AML-193 (cell line): ENCODE results near the gene MDFIC.

Source experiments
- DNase-seq, 2 experiments: peaks; one replicate each; lab custom pipeline; 2025; lab: John Stamatoyannopoulos, UW

The MDFIC gene

DNA sequence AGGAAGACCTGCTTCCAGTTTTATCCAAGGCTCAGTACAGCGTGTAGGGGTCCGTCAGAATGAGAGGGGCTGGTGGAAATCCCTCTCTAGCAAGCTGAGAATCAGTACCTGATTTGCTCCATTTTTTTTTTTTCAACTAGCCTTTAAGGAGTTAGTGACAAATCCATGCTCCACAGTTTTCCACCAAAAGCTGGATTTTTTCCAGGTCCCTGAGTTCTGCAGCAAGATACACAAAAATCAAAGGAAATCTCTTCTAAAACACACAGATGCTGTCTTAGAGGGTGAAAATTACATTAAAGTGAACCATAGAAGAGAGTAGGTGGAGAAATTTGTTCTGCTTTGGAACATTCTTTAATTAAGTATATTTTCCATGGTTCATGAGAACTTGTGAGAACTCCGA, 30.4 kb downstream of the MDFIC start:
- DNase-seq: no peak

DNA sequence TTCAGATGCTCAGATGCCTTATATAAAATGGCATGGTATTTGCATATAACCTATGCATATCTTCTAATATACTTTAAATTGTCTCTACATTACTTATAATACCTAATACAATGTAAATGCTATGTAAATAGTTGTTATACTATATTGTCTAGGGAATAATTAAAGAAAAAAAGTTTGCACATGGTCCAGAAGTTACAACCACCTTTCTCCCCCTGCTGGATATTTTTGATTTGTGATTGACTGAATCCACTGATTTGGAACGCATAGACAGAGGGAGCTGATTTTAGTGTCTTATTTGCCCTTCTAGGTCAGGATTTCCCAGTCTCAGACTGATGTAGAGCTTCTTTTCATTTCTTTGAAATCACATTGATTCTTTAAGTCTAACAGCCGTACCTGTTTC, 31.8 kb downstream of the MDFIC start:
- no peak for DNase-seq

DNA sequence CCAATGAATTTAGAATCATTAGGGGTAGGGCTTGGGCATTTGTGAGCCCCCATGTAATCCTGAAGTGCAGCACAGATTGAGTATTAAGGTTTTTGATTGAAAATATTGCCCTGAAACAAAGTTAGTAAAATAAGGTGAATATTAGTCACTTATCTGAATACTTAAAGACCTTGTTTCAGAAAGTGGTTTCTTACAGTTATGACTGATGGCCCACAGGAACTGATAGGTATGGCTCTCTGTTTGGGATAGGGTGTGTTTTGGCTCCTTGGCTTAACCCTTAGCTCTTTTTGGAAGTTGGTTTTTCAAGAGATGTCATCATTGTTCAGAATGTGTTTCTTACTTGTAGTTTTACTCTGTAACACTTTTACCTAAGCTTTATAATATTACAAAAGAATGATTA, 34.8 kb downstream of the MDFIC start:
- DNase-seq: no peak

DNA sequence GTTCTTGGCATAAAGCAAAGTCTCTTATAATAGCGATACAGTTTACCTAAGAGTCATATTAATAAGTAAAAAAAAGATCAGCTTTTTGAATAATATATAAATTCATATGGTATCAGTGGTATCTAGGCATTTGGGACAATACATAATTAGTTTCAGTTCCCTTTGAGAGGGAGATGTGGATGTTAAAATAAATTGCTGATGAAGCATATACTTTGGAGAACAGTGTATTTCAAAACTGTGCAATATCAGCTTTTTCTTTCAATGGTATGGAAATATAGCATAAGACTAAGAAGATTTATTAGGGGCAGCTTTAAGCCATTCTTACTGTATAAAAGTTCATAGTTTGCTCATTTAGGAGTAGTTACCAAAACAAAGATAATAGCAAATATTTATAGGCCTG, 35.5 kb downstream of the MDFIC start:
- no peak for DNase-seq

DNA sequence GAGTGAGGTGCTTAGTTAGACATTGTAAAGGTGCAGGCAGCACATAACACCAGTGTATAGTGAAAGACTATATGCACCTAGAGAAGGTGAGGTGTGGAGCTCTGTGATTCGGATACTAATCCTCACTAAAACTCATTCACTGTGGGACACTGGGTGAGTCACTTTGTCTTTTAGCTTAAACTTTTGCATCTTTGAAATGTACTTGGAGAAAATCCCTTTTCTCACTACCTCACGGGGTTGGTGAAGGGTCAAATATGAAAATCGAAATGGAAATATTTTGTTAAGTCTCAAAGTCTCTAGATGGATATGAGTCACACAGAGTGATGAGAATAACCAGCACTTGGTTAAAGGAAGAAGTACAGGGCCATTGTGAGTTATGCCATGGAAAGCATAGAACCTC, 38.0 kb downstream of the MDFIC start:
- no peak for DNase-seq

DNA sequence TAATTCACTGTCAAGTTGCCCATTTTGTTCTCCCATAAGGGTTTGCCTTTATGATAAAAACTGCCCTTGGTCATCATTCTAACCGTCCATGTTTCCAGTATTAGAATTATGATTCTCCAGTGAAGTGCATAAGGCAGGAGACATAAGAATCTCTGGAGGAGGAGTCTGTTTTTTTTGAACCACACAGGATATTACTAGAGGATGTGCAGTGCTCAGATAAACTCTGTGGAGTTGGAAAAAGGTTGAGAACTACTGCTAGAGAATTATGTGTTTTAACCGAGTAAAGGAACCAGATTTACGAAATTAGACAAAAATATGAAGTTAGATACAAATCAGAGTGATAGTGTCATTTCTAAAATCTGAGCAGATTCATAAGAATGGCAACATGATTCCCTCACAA, 40.5 kb downstream of the MDFIC start:
- DNase-seq: no peak

DNA sequence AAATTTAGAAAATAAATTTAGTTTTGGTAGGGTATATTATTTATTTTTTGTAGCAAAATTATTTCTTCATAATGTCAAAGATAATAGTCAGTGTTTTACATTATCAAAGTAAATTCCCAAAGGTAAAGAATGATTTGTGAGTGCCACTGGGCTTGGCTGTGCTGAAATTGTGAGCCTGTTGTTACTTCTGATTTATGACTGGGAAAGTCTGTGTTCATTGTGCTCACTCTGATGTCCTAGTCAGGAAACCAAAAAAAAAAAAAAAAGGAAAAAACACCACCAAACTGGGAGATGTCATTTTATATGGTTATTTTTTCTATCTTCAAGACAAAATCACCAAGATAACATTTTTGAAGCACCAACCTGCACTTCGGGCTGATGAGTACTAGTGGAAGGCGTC, 44.3 kb downstream of the MDFIC start:
- no peak for DNase-seq

DNA sequence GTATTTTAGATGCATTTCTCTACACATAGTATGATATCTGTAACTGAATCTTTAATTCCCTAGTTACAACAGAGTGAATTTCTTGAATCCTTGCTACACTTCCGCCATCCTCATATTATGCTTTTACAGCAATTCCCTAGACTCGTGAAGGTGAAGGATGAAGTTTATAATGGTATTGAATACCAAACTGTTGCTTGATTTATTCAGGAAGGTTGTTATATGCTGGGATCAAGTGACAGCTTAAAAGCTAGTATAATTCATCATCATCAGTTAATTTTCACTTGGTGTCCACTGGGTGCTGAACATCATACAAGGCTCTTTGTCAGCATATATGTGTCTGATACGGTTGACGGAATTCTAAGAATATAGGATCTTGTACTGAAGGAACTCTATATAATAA, 47.2 kb downstream of the MDFIC start:
- DNase-seq: no peak

DNA sequence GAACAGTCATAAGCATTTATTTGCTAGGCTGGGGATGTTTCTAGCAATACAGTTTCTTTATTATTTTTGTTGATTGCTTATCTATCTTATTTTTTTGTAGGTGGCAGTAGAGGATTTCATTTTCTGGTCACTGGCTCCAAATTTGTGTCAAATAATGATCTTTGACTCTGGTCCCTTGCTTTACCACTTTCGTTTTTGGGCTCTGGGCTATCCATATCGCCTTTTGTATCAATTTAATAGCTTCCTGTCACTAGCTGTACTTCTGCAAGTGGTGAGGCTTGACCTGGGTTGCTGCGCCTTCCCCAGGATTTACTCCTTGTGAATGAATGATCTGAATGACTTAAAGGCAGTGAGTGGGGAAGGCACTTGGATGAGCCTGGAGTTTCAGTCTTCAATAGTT, 48.4 kb downstream of the MDFIC start:
- no peak for DNase-seq

DNA sequence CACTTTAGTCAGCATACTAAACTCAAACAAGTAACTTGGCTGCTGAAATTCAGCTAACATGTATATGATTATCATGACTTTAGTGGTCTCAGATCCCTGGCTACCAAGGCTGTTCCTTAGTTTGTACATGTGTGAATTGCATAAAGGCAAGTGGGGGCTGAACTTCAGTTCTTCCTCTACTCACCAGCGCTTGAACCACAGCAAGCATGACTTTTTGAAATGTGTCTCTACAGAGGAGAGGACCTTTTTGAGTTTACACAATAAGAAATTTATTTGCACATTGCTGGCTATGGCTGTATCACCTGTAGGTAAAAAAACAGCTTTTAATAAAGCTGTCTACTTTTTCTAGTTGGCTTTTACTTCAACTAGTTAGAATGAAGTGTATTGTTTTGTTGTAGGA, 48.8 kb downstream of the MDFIC start:
- no peak for DNase-seq

DNA sequence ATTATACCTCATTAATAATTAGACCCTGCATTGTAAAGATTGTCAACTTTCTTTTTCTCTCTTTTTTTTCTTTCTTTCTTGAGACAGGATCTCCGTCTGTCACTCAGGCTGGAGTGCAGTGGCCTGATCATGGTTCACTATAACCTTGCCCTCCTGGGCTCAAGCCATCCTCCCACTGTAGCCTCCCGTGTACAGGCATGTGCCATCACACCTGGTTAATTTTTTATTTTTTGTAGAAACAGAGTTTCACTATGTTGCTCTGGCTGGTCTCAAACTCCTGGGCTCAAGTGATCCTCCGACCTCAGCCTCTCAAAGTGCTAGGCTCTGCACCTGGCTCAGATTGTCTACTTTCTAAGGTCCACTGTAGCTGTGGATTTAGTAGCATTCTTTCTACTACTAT, 50.7 kb downstream of the MDFIC start:
- no peak for DNase-seq

DNA sequence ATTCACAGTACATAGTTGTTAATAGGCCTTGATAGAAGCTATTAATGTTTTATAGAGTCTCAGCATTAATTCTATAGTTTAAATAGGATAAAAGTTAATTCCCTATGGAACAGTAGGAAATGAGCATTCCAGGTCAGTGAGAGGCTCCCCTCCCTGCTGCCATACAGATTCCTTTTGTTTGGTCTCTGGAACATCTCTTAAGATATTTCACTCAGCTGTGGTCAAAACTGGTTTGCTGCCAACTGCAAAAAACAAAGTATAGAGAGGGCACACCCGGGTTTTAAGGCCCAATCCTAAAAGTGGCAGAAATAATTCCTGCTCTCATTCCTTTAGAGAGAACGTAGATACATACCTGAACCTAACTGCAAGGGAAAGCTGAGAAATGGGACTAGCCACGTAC, 51.3 kb downstream of the MDFIC start:
- no peak for DNase-seq

DNA sequence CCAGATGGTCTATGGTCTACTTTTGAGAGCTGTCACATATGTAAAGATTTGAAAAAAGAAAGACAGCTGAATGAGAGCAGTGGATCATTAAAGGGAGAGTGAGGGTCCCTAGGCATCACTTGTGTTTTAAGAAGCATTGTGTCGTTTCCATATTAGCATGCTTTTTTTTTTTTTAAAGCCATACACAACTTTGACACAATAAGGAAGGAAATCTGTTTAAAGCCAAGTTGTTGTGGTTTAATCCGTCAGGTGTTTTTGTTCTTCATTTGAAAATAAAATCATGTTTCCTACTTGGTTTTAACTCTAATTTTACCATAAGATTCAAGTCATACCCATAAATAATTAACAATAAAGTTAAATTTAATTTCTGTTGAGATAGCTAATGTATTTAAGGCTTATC, 53.5 kb downstream of the MDFIC start:
- no peak for DNase-seq

DNA sequence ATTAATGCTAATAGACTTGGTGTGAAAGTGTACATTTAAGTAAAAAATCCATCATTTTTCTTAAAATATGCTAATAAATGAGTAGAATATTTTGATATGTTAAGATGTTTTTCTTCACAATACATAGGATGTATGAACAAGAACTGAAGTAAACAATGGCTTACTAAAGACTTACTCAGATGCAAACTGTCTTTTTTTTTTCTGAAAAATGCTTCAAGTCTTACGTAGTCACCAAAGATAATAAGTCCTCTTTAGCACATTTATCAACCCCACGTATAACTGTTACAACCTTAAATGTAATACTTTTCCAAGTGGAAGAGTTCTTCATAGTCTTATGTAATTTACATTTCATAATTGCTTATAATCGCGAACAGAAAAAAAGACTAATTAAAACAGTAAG, 54.8 kb downstream of the MDFIC start:
- DNase-seq: no peak

DNA sequence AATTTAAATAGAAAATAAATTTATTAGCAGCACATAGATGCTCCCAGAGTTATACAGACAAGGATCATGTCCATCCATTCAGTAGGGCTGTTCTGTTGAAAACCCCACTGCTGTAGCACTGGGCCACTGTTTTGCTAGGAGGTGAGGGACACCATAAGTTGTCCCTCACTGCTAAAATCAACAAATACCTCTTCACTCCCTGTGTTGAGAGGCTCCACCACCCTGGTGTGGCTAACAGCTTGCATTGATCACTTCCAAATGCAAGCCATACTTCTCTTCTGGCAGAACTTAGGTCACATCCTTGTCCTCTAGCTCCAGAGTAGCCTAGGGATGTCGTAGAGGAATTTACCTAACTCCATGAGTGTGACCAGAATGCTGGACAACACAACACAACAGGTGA, 55.4 kb downstream of the MDFIC start:
- no peak for DNase-seq

DNA sequence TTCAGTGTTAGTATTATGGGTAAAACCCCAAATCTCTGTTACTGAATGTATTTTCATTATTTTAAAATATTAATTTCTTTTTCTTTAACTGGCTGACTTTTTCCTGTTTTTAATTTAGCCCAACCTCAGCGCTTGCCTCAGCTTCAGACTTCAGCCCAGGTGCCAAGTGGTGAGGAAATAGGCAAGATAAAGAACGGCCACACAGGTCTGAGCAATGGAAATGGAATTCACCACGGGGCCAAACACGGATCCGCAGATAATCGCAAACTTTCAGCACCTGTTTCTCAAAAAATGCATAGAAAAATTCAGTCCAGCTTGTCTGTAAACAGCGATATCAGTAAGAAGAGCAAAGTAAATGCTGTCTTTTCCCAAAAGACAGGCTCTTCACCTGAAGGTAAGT, 57.5 kb downstream of the MDFIC start:
- no peak for DNase-seq

DNA sequence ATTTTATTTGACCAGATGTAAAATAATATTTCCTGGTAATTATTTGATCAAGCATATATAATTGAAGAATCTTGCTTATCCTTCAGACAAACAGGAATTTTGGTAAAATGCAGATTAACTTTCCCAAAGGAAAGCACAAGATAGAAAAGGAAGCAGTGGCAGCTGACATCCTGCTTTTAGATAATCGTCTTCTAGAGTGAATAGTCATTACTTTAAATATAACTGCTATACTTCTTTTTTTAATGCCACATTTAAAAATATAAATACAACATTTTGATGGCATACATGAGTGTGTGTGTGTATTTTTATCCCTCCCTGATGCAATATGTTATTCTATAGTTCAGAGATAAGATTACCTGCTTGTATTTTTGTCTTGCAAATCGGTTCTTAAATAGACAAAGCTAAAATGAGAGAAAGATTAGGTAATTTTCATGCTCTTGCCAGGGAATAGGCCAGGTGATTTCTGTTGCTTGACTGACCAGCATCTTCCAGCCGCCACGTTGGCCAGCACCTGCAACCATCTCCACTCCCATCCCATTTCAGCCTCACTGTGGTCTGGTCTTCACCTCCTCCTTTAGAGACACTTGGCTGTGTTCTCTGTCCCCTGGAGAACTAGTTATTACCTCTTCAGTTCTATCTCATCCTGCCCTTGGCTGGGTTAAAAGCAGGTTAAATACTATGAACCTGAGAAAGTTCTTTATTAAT, 58.1 kb downstream of the MDFIC start:
- no peak for DNase-seq

DNA sequence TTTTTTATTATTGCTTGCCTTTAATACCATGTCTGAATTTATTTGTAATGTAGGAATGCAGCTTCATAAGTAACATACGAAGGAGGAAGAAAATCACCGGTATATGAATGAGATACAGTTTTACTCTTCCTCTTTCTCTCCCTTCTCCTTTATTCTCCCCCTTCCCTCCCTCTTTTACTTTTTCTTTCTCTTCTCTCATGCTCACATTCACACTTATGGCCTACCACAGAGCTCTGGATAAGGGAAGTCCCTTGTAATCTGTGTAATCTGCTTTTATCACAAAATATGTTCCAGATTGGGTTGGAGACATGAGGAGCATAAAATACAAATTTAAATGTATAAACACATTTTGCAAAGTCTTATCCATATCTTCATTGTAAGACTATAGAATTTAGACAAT, 59.4 kb downstream of the MDFIC start:
- no peak for DNase-seq

DNA sequence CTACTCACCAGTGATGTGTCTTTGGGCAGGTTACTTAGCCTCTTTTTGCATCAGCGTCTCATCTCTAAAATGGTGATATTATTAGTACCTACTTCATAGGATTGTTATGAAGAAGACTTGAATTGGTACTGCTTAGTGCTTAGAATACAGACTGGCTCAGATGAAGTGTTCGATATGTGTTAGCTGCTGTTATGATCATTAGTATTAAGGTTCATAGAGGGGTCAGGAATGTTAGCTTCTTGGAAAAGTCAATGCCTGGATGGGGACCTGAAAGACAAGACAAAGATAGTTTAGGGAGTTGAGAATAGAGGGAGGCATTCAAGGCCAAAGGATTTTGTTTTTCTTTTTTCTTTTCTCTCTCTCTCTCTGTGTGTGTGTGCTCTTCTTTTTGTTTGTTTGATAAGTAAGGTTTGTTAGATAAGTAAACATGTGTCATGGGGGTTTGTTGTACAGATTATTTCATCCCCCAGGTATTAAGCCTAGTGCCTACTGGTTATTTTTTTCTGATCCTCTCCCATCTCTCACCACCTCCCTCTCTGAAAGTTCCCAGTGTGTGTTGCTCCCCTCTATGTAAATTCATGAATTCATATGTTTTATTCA, 63.3 kb downstream of the MDFIC start:
- no peak for DNase-seq

DNA sequence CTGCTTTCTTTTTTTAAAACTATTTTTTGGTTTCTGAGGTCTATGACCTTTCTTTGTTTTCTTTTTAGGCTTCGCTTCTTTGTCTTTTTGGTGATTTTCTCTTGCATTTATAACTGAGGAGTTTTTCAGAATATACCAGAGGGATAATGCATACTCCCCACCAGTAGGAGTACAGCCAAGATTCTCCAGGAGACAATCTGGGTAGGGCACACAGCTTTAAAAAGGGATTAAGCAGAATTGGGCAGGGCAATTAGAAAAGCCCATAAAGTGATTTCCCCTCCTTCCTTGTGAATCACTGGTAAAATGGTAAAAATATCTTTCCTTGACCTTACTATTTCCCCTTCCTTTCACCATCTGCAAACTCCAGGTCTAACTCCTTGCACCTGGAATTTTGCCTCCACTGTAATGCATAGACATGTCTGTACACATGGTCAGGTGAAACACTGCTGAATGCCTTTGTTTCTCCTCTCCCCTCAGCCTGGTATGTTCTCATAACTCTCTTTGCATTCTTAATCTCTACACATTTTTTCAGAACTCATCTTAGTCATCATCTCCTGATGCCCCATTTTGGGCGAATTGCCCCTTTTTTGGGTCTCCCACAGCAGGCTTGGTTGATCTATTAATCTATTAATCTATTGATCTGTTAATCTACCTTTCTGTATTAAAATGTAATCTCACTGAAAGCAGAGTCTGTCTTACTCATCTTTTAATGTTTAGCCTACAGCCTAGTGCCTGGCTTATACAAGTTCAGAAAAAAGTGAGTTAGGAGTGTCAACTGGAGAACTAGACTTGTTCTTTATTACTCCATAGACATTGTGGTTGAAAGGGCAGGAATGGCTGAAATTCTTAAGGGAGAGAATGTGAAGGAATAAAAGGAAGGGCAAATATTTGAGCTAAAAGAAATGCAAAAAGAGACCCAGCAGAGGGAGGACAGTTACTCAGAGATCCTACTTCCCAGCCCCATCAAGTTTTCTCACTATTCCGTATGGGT, 64.6 kb downstream of the MDFIC start:
- DNase-seq: no peak

DNA sequence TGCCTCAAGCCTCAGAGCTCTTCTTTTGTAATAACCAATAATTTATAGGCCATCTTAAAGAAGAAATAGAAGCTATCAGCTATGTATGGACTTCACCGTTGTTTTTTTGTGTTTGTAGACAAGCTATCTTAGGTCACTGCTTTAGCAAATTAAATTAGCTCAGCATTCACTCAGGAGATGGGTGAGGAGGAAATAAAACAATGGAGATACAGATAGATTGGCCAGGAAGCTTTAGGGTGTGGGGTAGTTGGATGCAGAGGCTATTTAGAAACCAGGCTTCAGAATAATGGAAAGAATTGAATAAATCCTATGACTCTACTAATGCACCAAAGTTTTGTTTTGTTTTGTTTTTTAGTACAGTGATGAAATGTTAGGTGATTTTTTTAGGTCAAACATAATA, 66.1 kb downstream of the MDFIC start:
- DNase-seq: no peak

DNA sequence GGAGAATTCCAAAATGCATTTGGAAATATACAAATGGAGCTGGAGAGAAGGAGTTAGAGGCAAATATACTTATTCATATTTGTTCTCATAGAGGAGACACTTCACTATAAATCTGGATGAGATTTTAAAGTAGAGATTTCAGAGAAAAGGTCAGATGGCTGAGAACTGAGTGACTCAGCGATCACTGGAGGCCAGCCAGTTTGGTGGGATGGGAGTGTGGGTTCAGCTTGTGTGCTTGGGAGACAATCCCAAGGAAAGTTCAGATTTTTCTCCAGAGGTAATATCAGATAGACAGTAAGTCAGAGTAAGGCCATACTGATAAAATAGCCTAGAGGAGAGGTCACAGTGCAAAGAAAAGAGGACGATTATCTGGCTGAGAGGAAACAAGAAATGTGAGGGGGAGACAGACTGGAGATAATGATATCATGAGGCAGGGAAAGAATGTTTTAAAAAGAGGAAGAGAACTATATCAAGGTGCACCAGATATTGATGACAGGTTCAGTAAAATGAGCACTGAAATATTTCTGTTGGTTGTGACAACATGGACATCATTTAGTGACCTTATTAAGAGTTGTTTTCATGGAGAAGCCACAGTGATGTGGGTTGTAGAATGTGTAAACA, 67.0 kb downstream of the MDFIC start:
- DNase-seq: no peak

DNA sequence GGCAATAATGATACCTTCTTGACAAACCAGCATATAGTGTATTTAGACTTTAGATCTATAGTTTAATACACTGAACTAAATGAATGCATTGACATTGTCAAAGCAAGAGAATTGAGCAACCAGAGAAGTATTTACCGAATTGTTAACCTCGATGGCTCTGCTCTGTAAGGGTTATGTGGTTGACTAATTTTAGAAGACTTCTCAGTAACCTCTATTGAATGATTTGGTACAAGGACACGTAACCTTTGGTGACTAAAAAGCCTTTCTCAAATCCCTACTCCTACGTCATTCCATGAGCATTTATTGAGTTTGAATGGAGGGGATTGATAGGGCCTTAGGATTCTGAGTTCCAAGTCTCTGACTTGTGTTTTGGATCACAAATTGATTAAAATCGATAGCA, 67.6 kb downstream of the MDFIC start:
- DNase-seq: no peak
